Peyer's patch (tissue), 4 donors: ENCODE results near the gene GOT1. TPM values are rescaled to one million over a fixed set of nuclear protein-coding genes. Genes with fewer than 3 reads are reported as not detected.
A peak's percentile ranks its signal among the peaks of the same experiment; 100 is the strongest.

ENCODE experiments used
- DNase-seq, 3 donors: peaks; one replicate each; pipeline ENCODE4 v3.0.0-alpha.2; 2017 to 2019
- H3K27ac ChIP-seq, 4 donors: fragments of 200-600 bp; sonication (generic); one replicate each; pipeline ENCODE4 v1.5.1; 2016 to 2019
- H3K27me3 ChIP-seq, 2 donors: fragments of 200-600 bp; sonication (generic); one replicate each; pipeline ENCODE4 v1.5.1; 2019
- H3K36me3 ChIP-seq, 3 donors: fragments of 200-600 bp; sonication (generic); one replicate each; pipeline ENCODE4 v1.5.1; 2016 to 2019
- H3K4me1 ChIP-seq, 4 donors: fragments of 200-600 bp; sonication (generic); one replicate each; pipeline ENCODE4 v1.5.1; 2016 to 2019
- H3K4me3 ChIP-seq, 4 donors: fragments of 200-600 bp; sonication (generic); 1 replicate in 3 of 4; 2 replicates in 1 of 4; pipeline ENCODE4 v1.5.1; 2016 to 2019; ENCODE audit warnings: mild to moderate bottlenecking in 1 of 4
- H3K9me3 ChIP-seq, 4 donors: fragments of 200-600 bp; sonication (generic); one replicate each; pipeline ENCODE4 v1.5.1; 2016 to 2019; ENCODE audit warnings: mild to moderate bottlenecking in 1 of 4
- CTCF ChIP-seq, 6 experiments: fragments of 450-650 bp in 4 of 6; fragments of 200-600 bp in 2 of 6; sonication (generic) in 1 of 6; IDR thresholded peaks; one replicate each; pipeline ENCODE4 v1.5.1; 2017 to 2019; ENCODE audit warnings: antibody characterized with exemption in 6 of 6, mild to moderate bottlenecking in 3 of 6, moderate library complexity in 1 of 6
- POLR2A ChIP-seq, 2 donors: fragments of 450-650 bp; IDR thresholded peaks; one replicate each; pipeline ENCODE4 v1.5.1; 2017; ENCODE audit warnings: antibody characterized with exemption in 2 of 2, mild to moderate bottlenecking in 2 of 2, moderate library complexity in 2 of 2
- total RNA-seq, 4 donors: library from RNA; depleted of rRNA; stranded (reverse); fragments of >200 nt; gene quantifications; one replicate each; pipeline ENCODE4 v1.1.0, GENCODE V29; 2016

GOT1 gene
- 100 to 1,000 TPM in 2 of 4 donors, 10 to 100 TPM in 2; 78.4 to 141 (median 110) TPM for total RNA-seq

- Histone ChIP-seq H3K27me3 (no peaks in the 10 kb centered on the region), H3K9me3 (no peaks in the 10 kb centered on the region), H3K36me3 (peaks cover 0 to 2% (median 0%) of the 10 kb centered on the region in 3 donors), H3K27ac (peak within 1 kb of the TSS; percentile 87 to 98 (median 92)), H3K4me1 (peaks cover 0 to 12% (median 6%) of the 10 kb centered on the region in 4 donors), H3K4me3 (peak within 1 kb of the TSS; percentile 68 to 90 (median 80))
- no peak for TF ChIP-seq CTCF (IDR thresholded peaks at IDR 0.05)
- TF ChIP-seq POLR2A (IDR thresholded peaks at IDR 0.05), result peak; percentile 95 to 96
- peak; percentile 96 to 98 (median 98) for DNase-seq
Observed at GRCh38 chr10:99430451-99431189, at the start of gene GOT1. TSS of gene GOT1 (minus strand) at chr10:99430624. CDS start at chr10:99430565, 59 bp downstream.

- no peaks in the 10 kb centered on the region for H3K36me3 ChIP-seq
- DNase-seq, result no peak
Observed at GRCh38 chr10:99470327-99470726, 39.9 kb upstream of the GOT1 start.

GRCh38 chr10:99467236-99467999 is 37.0 kb upstream of the GOT1 start:
- Histone ChIP-seq H3K27ac (peak overlapping the region; percentile 47 to 81 (median 66)), H3K4me1 (no peaks in the 10 kb centered on the region), H3K9me3 (no peaks in the 10 kb centered on the region), H3K36me3 (no peaks in the 10 kb centered on the region), H3K4me3 (no peak overlapping the region), H3K27me3 (no peaks in the 10 kb centered on the region)
- DNase-seq, result no peak
- TF ChIP-seq CTCF (IDR thresholded peaks at IDR 0.05) (no peak), POLR2A (IDR thresholded peaks at IDR 0.05) (no peak)

More at GRCh38 chr10:99470327-99470726, 39.9 kb upstream of the GOT1 start:
- Histone ChIP-seq H3K27ac (peak overlapping the region in 1 of 4 donors; percentile 20), H3K27me3 (no peaks in the 10 kb centered on the region), H3K9me3 (no peaks in the 10 kb centered on the region), H3K4me3 (no peak overlapping the region), H3K4me1 (no peaks in the 10 kb centered on the region)
- TF ChIP-seq CTCF (IDR thresholded peaks at IDR 0.05) (no peak), POLR2A (IDR thresholded peaks at IDR 0.05) (no peak)

GRCh38 chr10:99466632-99467223 is 36.3 kb upstream of the GOT1 start:
- TF ChIP-seq CTCF (IDR thresholded peaks at IDR 0.05) (no peak), POLR2A (IDR thresholded peaks at IDR 0.05) (no peak)
- no peaks in the 10 kb centered on the region for H3K36me3 ChIP-seq
- H3K4me3 ChIP-seq, result no peak overlapping the region
- H3K9me3 ChIP-seq, result no peaks in the 10 kb centered on the region
- H3K27ac ChIP-seq, result peak overlapping the region; percentile 47 to 81 (median 66)
- DNase-seq, result peak in 2 of 3 donors; percentile 54 to 65
- no peaks in the 10 kb centered on the region for H3K4me1 ChIP-seq
- H3K27me3 ChIP-seq, result no peaks in the 10 kb centered on the region

- Histone ChIP-seq H3K4me1 (no peaks in the 10 kb centered on the region), H3K27me3 (no peaks in the 10 kb centered on the region), H3K4me3 (no peak overlapping the region), H3K9me3 (no peaks in the 10 kb centered on the region), H3K27ac (no peak overlapping the region), H3K36me3 (no peaks in the 10 kb centered on the region)
- no peak for DNase-seq
- TF ChIP-seq CTCF (IDR thresholded peaks at IDR 0.05) (no peak), POLR2A (IDR thresholded peaks at IDR 0.05) (no peak)
Observed at GRCh38 chr10:99461230-99461629, 30.8 kb upstream of the GOT1 start.
